ENCODE measurements around the gene ATP6AP2.
"Not testable (repeated sequence)": the region's sequence is repeated elsewhere in the genome, so short reads cannot be mapped to it uniquely, and the experiment has no call there.

The ATP6AP2 gene

GRCh38 chrX:40579141-40579540, 1.6 kb upstream of the ATP6AP2 start:
- no peak overlapping the region for H3K9ac ChIP-seq (ENCODE audit: low read depth, low read length)
- H3K9me3 ChIP-seq (ENCODE audit: control insufficient read depth, insufficient read depth, low read length), result no peaks in the 10 kb centered on the region
- H3K4me1 ChIP-seq (ENCODE audit: control insufficient read depth, insufficient read depth, low read length), result peaks cover 3% of the 10 kb centered on the region
- H3K36me3 ChIP-seq (ENCODE audit: control insufficient read depth, insufficient read depth, low read length), result no peaks in the 10 kb centered on the region
- H3K27me3 ChIP-seq (ENCODE audit: control insufficient read depth, insufficient read depth, low read length), result no peaks in the 10 kb centered on the region
- H3K4me3 ChIP-seq (ENCODE audit: low read depth, low read length), result no peak overlapping the region

- Histone ChIP-seq H3K9ac (ENCODE audit: low read depth, low read length) (peak overlapping the region; percentile 70), H3K9me3 (ENCODE audit: control insufficient read depth, insufficient read depth, low read length) (no peaks in the 10 kb centered on the region), H3K4me3 (ENCODE audit: low read depth, low read length) (peak overlapping the region; percentile 92), H3K36me3 (ENCODE audit: control insufficient read depth, insufficient read depth, low read length) (no peaks in the 10 kb centered on the region), H3K27me3 (ENCODE audit: control insufficient read depth, insufficient read depth, low read length) (no peaks in the 10 kb centered on the region), H3K4me1 (ENCODE audit: control insufficient read depth, insufficient read depth, low read length) (peaks cover 3% of the 10 kb centered on the region)
Observed at GRCh38 chrX:40579900-40580536, 752 bp upstream of the ATP6AP2 start.

GRCh38 chrX:40581336-40581920, 658 bp downstream of the ATP6AP2 start:
- no peaks in the 10 kb centered on the region for H3K9me3 ChIP-seq (ENCODE audit: control insufficient read depth, insufficient read depth, low read length)
- no peaks in the 10 kb centered on the region for H3K27me3 ChIP-seq (ENCODE audit: control insufficient read depth, insufficient read depth, low read length)
- H3K4me3 ChIP-seq (ENCODE audit: low read depth, low read length), result peak overlapping the region; percentile 92

GRCh38 chrX:40582178-40582577, 1.4 kb downstream of the ATP6AP2 start:
- not testable (repeated sequence) for H3K4me3 ChIP-seq (ENCODE audit: low read depth, low read length); H3K36me3 ChIP-seq (ENCODE audit: control insufficient read depth, insufficient read depth, low read length); H3K9ac ChIP-seq (ENCODE audit: low read depth, low read length); H3K9me3 ChIP-seq (ENCODE audit: control insufficient read depth, insufficient read depth, low read length); H3K4me1 ChIP-seq (ENCODE audit: control insufficient read depth, insufficient read depth, low read length); H3K27me3 ChIP-seq (ENCODE audit: control insufficient read depth, insufficient read depth, low read length)

More at GRCh38 chrX:40581336-40581920, 658 bp downstream of the ATP6AP2 start:
- Histone ChIP-seq H3K9ac (ENCODE audit: low read depth, low read length) (no peak overlapping the region), H3K36me3 (ENCODE audit: control insufficient read depth, insufficient read depth, low read length) (no peaks in the 10 kb centered on the region), H3K4me1 (ENCODE audit: control insufficient read depth, insufficient read depth, low read length) (peaks cover 3% of the 10 kb centered on the region)

GRCh38 chrX:40582811-40583210, 2.0 kb downstream of the ATP6AP2 start:
- H3K9me3 ChIP-seq (ENCODE audit: control insufficient read depth, insufficient read depth, low read length), result no peaks in the 10 kb centered on the region

GRCh38 chrX:40587623-40588022, 6.9 kb downstream of the ATP6AP2 start:
- H3K27me3 ChIP-seq (ENCODE audit: control insufficient read depth, insufficient read depth, low read length); H3K9ac ChIP-seq (ENCODE audit: low read depth, low read length); H3K9me3 ChIP-seq (ENCODE audit: control insufficient read depth, insufficient read depth, low read length); H3K4me3 ChIP-seq (ENCODE audit: low read depth, low read length); H3K4me1 ChIP-seq (ENCODE audit: control insufficient read depth, insufficient read depth, low read length); H3K36me3 ChIP-seq (ENCODE audit: control insufficient read depth, insufficient read depth, low read length): not testable (repeated sequence)

More at GRCh38 chrX:40582811-40583210, 2.0 kb downstream of the ATP6AP2 start:
- Histone ChIP-seq H3K4me3 (ENCODE audit: low read depth, low read length) (no peak overlapping the region), H3K36me3 (ENCODE audit: control insufficient read depth, insufficient read depth, low read length) (no peaks in the 10 kb centered on the region), H3K4me1 (ENCODE audit: control insufficient read depth, insufficient read depth, low read length) (peaks cover 3% of the 10 kb centered on the region), H3K27me3 (ENCODE audit: control insufficient read depth, insufficient read depth, low read length) (no peaks in the 10 kb centered on the region), H3K9ac (ENCODE audit: low read depth, low read length) (no peak overlapping the region)

- H3K4me1 ChIP-seq (ENCODE audit: control insufficient read depth, insufficient read depth, low read length); H3K9ac ChIP-seq (ENCODE audit: low read depth, low read length): not testable (repeated sequence)
Observed at GRCh38 chrX:40589616-40590321, 9.0 kb downstream of the ATP6AP2 start.

GRCh38 chrX:40603446-40603845, 22.7 kb downstream of the ATP6AP2 start:
- H3K36me3 ChIP-seq (ENCODE audit: control insufficient read depth, insufficient read depth, low read length), result peaks cover 7% of the 10 kb centered on the region
- H3K4me3 ChIP-seq (ENCODE audit: low read depth, low read length), result no peak overlapping the region
- no peaks in the 10 kb centered on the region for H3K9me3 ChIP-seq (ENCODE audit: control insufficient read depth, insufficient read depth, low read length)
- H3K4me1 ChIP-seq (ENCODE audit: control insufficient read depth, insufficient read depth, low read length), result no peaks in the 10 kb centered on the region
- H3K27me3 ChIP-seq (ENCODE audit: control insufficient read depth, insufficient read depth, low read length), result no peaks in the 10 kb centered on the region
- no peak overlapping the region for H3K9ac ChIP-seq (ENCODE audit: low read depth, low read length)

More at GRCh38 chrX:40589616-40590321, 9.0 kb downstream of the ATP6AP2 start:
- H3K9me3 ChIP-seq (ENCODE audit: control insufficient read depth, insufficient read depth, low read length); H3K27me3 ChIP-seq (ENCODE audit: control insufficient read depth, insufficient read depth, low read length); H3K4me3 ChIP-seq (ENCODE audit: low read depth, low read length); H3K36me3 ChIP-seq (ENCODE audit: control insufficient read depth, insufficient read depth, low read length): not testable (repeated sequence)

- Histone ChIP-seq H3K9ac (ENCODE audit: low read depth, low read length) (no peak overlapping the region), H3K36me3 (ENCODE audit: control insufficient read depth, insufficient read depth, low read length) (no peaks in the 10 kb centered on the region), H3K4me1 (ENCODE audit: control insufficient read depth, insufficient read depth, low read length) (no peaks in the 10 kb centered on the region), H3K9me3 (ENCODE audit: control insufficient read depth, insufficient read depth, low read length) (no peaks in the 10 kb centered on the region), H3K4me3 (ENCODE audit: low read depth, low read length) (no peak overlapping the region), H3K27me3 (ENCODE audit: control insufficient read depth, insufficient read depth, low read length) (no peaks in the 10 kb centered on the region)
Observed at GRCh38 chrX:40607381-40607780, 26.6 kb downstream of the ATP6AP2 start.

GRCh38 chrX:40612511-40612910, 31.7 kb downstream of the ATP6AP2 start:
- Histone ChIP-seq H3K4me3 (ENCODE audit: low read depth, low read length) (no peak overlapping the region), H3K36me3 (ENCODE audit: control insufficient read depth, insufficient read depth, low read length) (no peaks in the 10 kb centered on the region), H3K9me3 (ENCODE audit: control insufficient read depth, insufficient read depth, low read length) (no peaks in the 10 kb centered on the region)

GRCh38 chrX:40615976-40616375, 35.2 kb downstream of the ATP6AP2 start:
- H3K36me3 ChIP-seq (ENCODE audit: control insufficient read depth, insufficient read depth, low read length), result no peaks in the 10 kb centered on the region
- no peaks in the 10 kb centered on the region for H3K4me1 ChIP-seq (ENCODE audit: control insufficient read depth, insufficient read depth, low read length)
- no peaks in the 10 kb centered on the region for H3K9me3 ChIP-seq (ENCODE audit: control insufficient read depth, insufficient read depth, low read length)
- no peaks in the 10 kb centered on the region for H3K27me3 ChIP-seq (ENCODE audit: control insufficient read depth, insufficient read depth, low read length)
- H3K4me3 ChIP-seq (ENCODE audit: low read depth, low read length), result no peak overlapping the region
- H3K9ac ChIP-seq (ENCODE audit: low read depth, low read length), result no peak overlapping the region

More at GRCh38 chrX:40612511-40612910, 31.7 kb downstream of the ATP6AP2 start:
- Histone ChIP-seq H3K27me3 (ENCODE audit: control insufficient read depth, insufficient read depth, low read length) (no peaks in the 10 kb centered on the region), H3K9ac (ENCODE audit: low read depth, low read length) (no peak overlapping the region), H3K4me1 (ENCODE audit: control insufficient read depth, insufficient read depth, low read length) (no peaks in the 10 kb centered on the region)

GRCh38 chrX:40617566-40617965, 36.8 kb downstream of the ATP6AP2 start:
- Histone ChIP-seq H3K9me3 (ENCODE audit: control insufficient read depth, insufficient read depth, low read length) (no peaks in the 10 kb centered on the region), H3K4me3 (ENCODE audit: low read depth, low read length) (no peak overlapping the region), H3K9ac (ENCODE audit: low read depth, low read length) (no peak overlapping the region), H3K36me3 (ENCODE audit: control insufficient read depth, insufficient read depth, low read length) (no peaks in the 10 kb centered on the region), H3K4me1 (ENCODE audit: control insufficient read depth, insufficient read depth, low read length) (no peaks in the 10 kb centered on the region), H3K27me3 (ENCODE audit: control insufficient read depth, insufficient read depth, low read length) (no peaks in the 10 kb centered on the region)
